Measurements from ENCODE around the gene RASSF6. TPM values are rescaled to one million over a fixed set of nuclear protein-coding genes. Genes with fewer than 3 reads are reported as not detected.

Gene RASSF6
- total and polyA plus RNA-seq, 2 of the 8 experiments (the other 6 are each of a cell fraction or from before 2014, with no cell fraction given) = 0.03 to 0.28 TPM

GRCh38 chr4:73603854-73604584 is 16.2 kb downstream of the RASSF6 start:
- CTCF ChIA-PET (ENCODE audit: partially characterized antibody) = interaction anchor here (1.3 to 1.4 kb wide), 2 partner anchors 14 to 31 kb away, joined by 3 to 4 read pairs; no protein-coding TSS in a partner anchor
- Histone ChIP-seq H2BK20ac (ENCODE audit: low read length) (no peak overlapping the region), H3K79me2 (ENCODE audit: control insufficient read depth in 1 of 2, insufficient read depth in 2 of 2, low read length in 2 of 2) (no peaks in the 10 kb centered on the region), H2AK5ac (ENCODE audit: low read depth, low read length) (no peak overlapping the region), H4K8ac (ENCODE audit: extremely low read depth, insufficient read depth, low read length) (no peak overlapping the region), H3K14ac (ENCODE audit: insufficient read length) (no peak overlapping the region), H2BK15ac (ENCODE audit: low read length) (no peak overlapping the region), H3K4ac (replicated peaks; ENCODE audit: insufficient read length, low read depth, low read length) (no peak overlapping the region), H3K23ac (ENCODE audit: insufficient read length) (no peak overlapping the region), H3K56ac (replicated peaks; ENCODE audit: insufficient read length, low read depth, low read length) (no peak overlapping the region), H4K91ac (replicated peaks; ENCODE audit: insufficient read length, low read length) (no peak overlapping the region), H2AFZ (ENCODE audit: low read length) (no peak overlapping the region), H3K23me2 (ENCODE audit: low read depth, low read length) (no peaks in the 10 kb centered on the region), H3K9me3 (ENCODE audit: insufficient read depth in 2 of 2, low read depth in 1 of 2, low read length in 1 of 2) (no peaks in the 10 kb centered on the region), H4K5ac (ENCODE audit: insufficient read length, low read depth, low read length) (no peak overlapping the region), H3K9ac (replicated peaks in 1 of 4; ENCODE audit: extremely low read depth in 1 of 4, low read depth in 3 of 4, low read length in 3 of 4) (no peak overlapping the region), H2BK12ac (ENCODE audit: low read depth, low read length) (no peak overlapping the region), H3K36me3 (ENCODE audit: control insufficient read depth in 2 of 4, insufficient read depth in 4 of 4, low read length in 3 of 4) (no peaks in the 10 kb centered on the region), H4K20me1 (replicated peaks in 1 of 2; ENCODE audit: control insufficient read depth in 1 of 2, insufficient read depth in 2 of 2, low read length in 2 of 2) (no peaks in the 10 kb centered on the region), H3K27me3 (replicated peaks in 1 of 4; ENCODE audit: control insufficient read depth in 3 of 4, extremely low read depth in 1 of 4, insufficient read depth in 3 of 4, low read length in 3 of 4) (no peaks in the 10 kb centered on the region), H2BK120ac (replicated peaks; ENCODE audit: low read depth, low read length) (no peak overlapping the region), H3K18ac (ENCODE audit: extremely low read depth, low read length) (no peak overlapping the region), H2BK5ac (ENCODE audit: low read depth, low read length) (no peak overlapping the region), H3K27ac (ENCODE audit: low read depth, low read length) (no peak overlapping the region), H3K4me1 (replicated peaks in 1 of 4; ENCODE audit: control insufficient read depth in 3 of 4, insufficient read depth in 4 of 4, low read length in 3 of 4) (peaks cover 0 to 6% (median 4%) of the 10 kb centered on the region in 4 experiments; a peak in 2 of 7 replicates), H3K4me2 (ENCODE audit: insufficient read depth in 1 of 2, low read depth in 2 of 2, low read length in 2 of 2) (no peak overlapping the region), H3K79me1 (ENCODE audit: low read depth, low read length) (no peaks in the 10 kb centered on the region), H3K4me3 (ENCODE audit: extremely low read depth in 1 of 4, insufficient read depth in 2 of 4, low read depth in 3 of 4, low read length in 4 of 4) (no peak overlapping the region)
- DNase-seq (ENCODE audit: low read depth in 1 of 2, low spot score in 2 of 2) = no peak
- WGBS, 2 experiments (ENCODE audit: extremely low coverage in 1 of 2, insufficient coverage in 1 of 2, insufficient read length in 1 of 2, insufficient replicate concordance in 2 of 2, low coverage in 1 of 2, low lambda C conversion rate in 2 of 2, missing lambda C conversion rate in 1 of 2) = 96% methylated on average over 12 of the region's 12 CpGs; no CpG with 5 or more reads in 1 of the 2 experiments
- POLR2A ChIA-PET (ENCODE audit: partially characterized antibody) = interaction anchor here (1.1 kb wide), 1 partner anchor 10 kb away, joined by 3 read pairs; no protein-coding TSS in a partner anchor
- no peak for FAIRE-seq
- TF ChIP-seq CHD1 (IDR thresholded peaks at IDR 0.05; ENCODE audit: low read depth, low read length) = no peak
- TF ChIP-seq POU5F1 (IDR thresholded peaks at IDR 0.05; ENCODE audit: low read depth, low read length) = no peak
- no peak for TF ChIP-seq SP4 (IDR thresholded peaks at IDR 0.05; ENCODE audit: low read length)
- no peak for TF ChIP-seq E2F6 (IDR thresholded peaks at IDR 0.05)
- TF ChIP-seq HDAC6 (IDR thresholded peaks at IDR 0.05; ENCODE audit: low read depth, low read length) = no peak
- TF ChIP-seq JUN (IDR thresholded peaks at IDR 0.05; ENCODE audit: low read depth, low read length) = no peak
- TF ChIP-seq RAD21 (IDR thresholded peaks at IDR 0.05 in 1 of 2, conservative IDR thresholded peaks at IDR 0.05 in 1 of 2; ENCODE audit: low read depth in 2 of 2, low read length in 2 of 2) = no peak
- no peak for TF ChIP-seq SRF (IDR thresholded peaks at IDR 0.05; ENCODE audit: low read depth, low read length)
- TF ChIP-seq ZNF274 (IDR thresholded peaks at IDR 0.05; ENCODE audit: borderline replicate concordance, extremely low read depth, low read length) = no peak
- no peak for TF ChIP-seq CBX5 (IDR thresholded peaks at IDR 0.05; ENCODE audit: low read depth, low read length)
- TF ChIP-seq EP300 (IDR thresholded peaks at IDR 0.05; ENCODE audit: borderline replicate concordance in 1 of 2, low read depth in 2 of 2, low read length in 2 of 2) = no peak
- TF ChIP-seq KDM5A (IDR thresholded peaks at IDR 0.05; ENCODE audit: low read length) = no peak

All from H1 (cell line).